PC-9 (cell line): ENCODE measurements around the gene NMT2. TPM values are rescaled to one million over a fixed set of nuclear protein-coding genes. Genes with fewer than 3 reads are reported as not detected.

ENCODE experiments used
- BruUV-seq: library from RNA; stranded (reverse); fragments of 400-500 nt; replicated peaks from 2 replicates; lab custom pipeline; 2021; lab: Mats Ljungman, UMichigan
- CTCF ChIA-PET: fragments of 300-600 bp; sonication (Branson Sonifier 250); formaldehyde crosslinking; loops from one replicate; lab custom pipeline; 2022; ENCODE audit warnings: antibody characterized with exemption; lab: Charles Lee
- POLR2A ChIA-PET: fragments of 300-600 bp; sonication (Branson Sonifier 250); formaldehyde crosslinking; loops from one replicate; lab custom pipeline; 2022; ENCODE audit warnings: antibody characterized with exemption; ENCODE audit not compliant: unreplicated experiment; lab: Charles Lee
- DNase-seq, 2 experiments: peaks; one replicate each; pipeline versions ENCODE4 v3.0.0 to v3.0.0-alpha.2; 2015 to 2022; ENCODE audit warnings: mixed read lengths in 1 of 2
- H2AFZ ChIP-seq: fragments of 200-600 bp; sonication (generic); 2 replicates; pipeline ENCODE4 v1.8.1; 2017; ENCODE audit warnings: antibody characterized with exemption
- H3F3A ChIP-seq: fragments of 200-600 bp; sonication (generic); 2 replicates; pipeline ENCODE4 v1.8.1; 2017; ENCODE audit warnings: antibody characterized with exemption, mild to moderate bottlenecking, low read depth; ENCODE audit not compliant: insufficient read depth
- H3K27ac ChIP-seq: fragments of 200-600 bp; sonication (generic); 2 replicates; pipeline ENCODE4 v1.6.1; 2016; ENCODE audit warnings: mixed run types
- H3K27me3 ChIP-seq: fragments of 200-600 bp; sonication (generic); 2 replicates; pipeline ENCODE4 v1.6.1; 2016; ENCODE audit warnings: low read depth, mixed run types; ENCODE audit not compliant: insufficient read depth
- H3K36me3 ChIP-seq: fragments of 200-600 bp; sonication (generic); 2 replicates; pipeline ENCODE4 v1.6.1; 2016; ENCODE audit warnings: low read depth, mixed run types
- H3K4me1 ChIP-seq: fragments of 200-600 bp; sonication (generic); replicated peaks from 2 replicates; pipeline ENCODE4 v1.6.1; 2016; ENCODE audit warnings: mixed run types; ENCODE audit not compliant: insufficient read depth
- H3K4me2 ChIP-seq: fragments of 200-600 bp; sonication (generic); 2 replicates; pipeline ENCODE4 v1.6.1; 2017; ENCODE audit warnings: mixed run types
- H3K4me3 ChIP-seq: fragments of 200-600 bp; sonication (generic); 2 replicates; pipeline ENCODE4 v1.6.1; 2016; ENCODE audit warnings: mixed run types
- H3K79me2 ChIP-seq: fragments of 200-600 bp; sonication (generic); 2 replicates; pipeline ENCODE4 v1.6.1; 2017; ENCODE audit warnings: low read depth, mixed run types
- H3K9me2 ChIP-seq: fragments of 200-600 bp; sonication (generic); 2 replicates; pipeline ENCODE4 v1.8.1; 2017; ENCODE audit warnings: mild to moderate bottlenecking; ENCODE audit not compliant: insufficient read depth
- H3K9me3 ChIP-seq: fragments of 200-600 bp; sonication (generic); 2 replicates; pipeline ENCODE4 v1.8.1; 2016; ENCODE audit warnings: low read depth; ENCODE audit not compliant: insufficient read depth
- H4K20me1 ChIP-seq: fragments of 200-600 bp; sonication (generic); 2 replicates; pipeline ENCODE4 v1.8.1; 2017; ENCODE audit not compliant: insufficient read depth
- CTCF ChIP-seq: fragments of 200-600 bp; sonication (generic); conservative IDR thresholded peaks from 2 replicates; pipeline ENCODE4 v1.6.1; 2017; ENCODE audit warnings: mixed run types, antibody characterized with exemption, mild to moderate bottlenecking, moderate library complexity
- EZH2 ChIP-seq: fragments of 200-600 bp; sonication (generic); IDR thresholded peaks from 2 replicates; pipeline ENCODE4 v1.8.0; 2017; ENCODE audit warnings: antibody characterized with exemption, low read depth
- intact Hi-C: fragments of 100-400 bp; cut with micrococcal nuclease; formaldehyde crosslinking; loops from one replicate; pipeline ENCODE4 v1.10.0; 2022; ENCODE audit not compliant: unreplicated experiment
- total RNA-seq: library from RNA; stranded (reverse); gene quantifications from 2 replicates; pipeline ENCODE4 v1.2.3, GENCODE V29; 2021

The NMT2 gene
- total RNA-seq, 1 experiment from 2014 or later = 11.0 TPM

GRCh38 chr10:15168786-15169554 is 477 bp upstream of the NMT2 start:
- no peaks in the 10 kb centered on the region for H3K9me3 ChIP-seq
- CTCF ChIA-PET = interaction anchor here (0.6 to 0.7 kb wide), 3 partner anchors 17 to 331 kb away, joined by 3 to 5 read pairs (median 4); partner anchors contain the start of genes CDNF, HSPA14 and MSANTD7

GRCh38 chr10:15167411-15168290 is 842 bp downstream of the NMT2 start:
- TSS peak; percentile 48 for BruUV-seq
- H3K36me3 ChIP-seq = no peaks in the 10 kb centered on the region
- H3K9me3 ChIP-seq = no peaks in the 10 kb centered on the region
- H3K9me2 ChIP-seq = no peaks in the 10 kb centered on the region
- H4K20me1 ChIP-seq = no peaks in the 10 kb centered on the region
- peak in 1 of 2 experiments; percentile 39 for DNase-seq
- no peak overlapping the region for H3K27ac ChIP-seq
- POLR2A ChIA-PET = interaction anchor here (0.6 to 0.8 kb wide), 2 partner anchors 207 to 213 kb away, joined by 3 to 4 read pairs; partner anchors contain the start of gene DCLRE1C
- no peaks in the 10 kb centered on the region for H3K27me3 ChIP-seq
- H3K4me1 ChIP-seq = no peaks in the 10 kb centered on the region
- peak overlapping the region; percentile 86 for H2AFZ ChIP-seq
- H3K4me2 ChIP-seq = peak overlapping the region; percentile 93
- peak overlapping the region; percentile 66 for H3K4me3 ChIP-seq
- no peaks in the 10 kb centered on the region for H3F3A ChIP-seq
- intact Hi-C loops = loop anchor here (2.0 to 5.0 kb wide), 2 partner anchors 210 to 289 kb away; partner anchors contain the start of genes MEIG1 and SUV39H2
- peaks cover 14% of the 10 kb centered on the region; the same call in 1 of the 2 replicates for H3K79me2 ChIP-seq
- CTCF ChIA-PET = interaction anchor here (0.5 to 0.7 kb wide), 2 partner anchors 15 to 996 kb away, joined by 4 to 6 read pairs; no protein-coding TSS in a partner anchor
- TF ChIP-seq EZH2 (no peak), CTCF (peak; percentile 43)

More at GRCh38 chr10:15168786-15169554, 477 bp upstream of the NMT2 start:
- no TSS peak for BruUV-seq
- Histone ChIP-seq H2AFZ (no peak overlapping the region), H3K4me1 (no peaks in the 10 kb centered on the region), H3K79me2 (peaks cover 14% of the 10 kb centered on the region; the same call in 1 of the 2 replicates), H3K27me3 (no peaks in the 10 kb centered on the region), H3K9me2 (no peaks in the 10 kb centered on the region), H3F3A (no peaks in the 10 kb centered on the region), H3K36me3 (no peaks in the 10 kb centered on the region), H4K20me1 (no peaks in the 10 kb centered on the region), H3K27ac (no peak overlapping the region), H3K4me2 (peak overlapping the region; percentile 64; the same call in 1 of the 2 replicates), H3K4me3 (peak overlapping the region; percentile 41; the same call in 1 of the 2 replicates)
- DNase-seq = peak; percentile 51 to 89
- intact Hi-C loops = loop anchor here (1.0 to 5.0 kb wide), 3 partner anchors 31 to 290 kb away; partner anchors contain the start of genes MEIG1 and SUV39H2
- POLR2A ChIA-PET = interaction anchor here (0.5 to 0.8 kb wide), 5 partner anchors 9 to 559 kb away, joined by 3 to 6 read pairs (median 4); partner anchors contain the start of gene DCLRE1C
- TF ChIP-seq EZH2 = no peak
- TF ChIP-seq CTCF = no peak

GRCh38 chr10:15166325-15166724 is 2.2 kb downstream of the NMT2 start:
- Histone ChIP-seq H3K9me3 (no peaks in the 10 kb centered on the region), H3K4me1 (no peaks in the 10 kb centered on the region), H3K9me2 (no peaks in the 10 kb centered on the region), H3K79me2 (peaks cover 14% of the 10 kb centered on the region; the same call in 1 of the 2 replicates), H4K20me1 (no peaks in the 10 kb centered on the region), H2AFZ (no peak overlapping the region), H3K4me3 (no peak overlapping the region), H3K4me2 (peak overlapping the region; percentile 93; the same call in 1 of the 2 replicates), H3K36me3 (no peaks in the 10 kb centered on the region), H3K27ac (no peak overlapping the region), H3F3A (no peaks in the 10 kb centered on the region), H3K27me3 (no peaks in the 10 kb centered on the region)
- BruUV-seq = no TSS peak
- TF ChIP-seq EZH2 (no peak), CTCF (no peak)
- DNase-seq = no peak
- intact Hi-C loops = loop anchor here (5.0 kb wide), 1 partner anchor 209 kb away; the partner anchor contains the start of gene MEIG1
- POLR2A ChIA-PET = no interaction called here
- CTCF ChIA-PET = no interaction called here
